NCI-H1105 treated with DMSO at 0.1 percent for 48 hours (cell line): ENCODE results near the gene CCDC186.
"Not testable (repeated sequence)": the region's sequence is repeated elsewhere in the genome, so short reads cannot be mapped to it uniquely, and the experiment has no call there.

Experiments
- DNase-seq: peaks from one replicate; lab custom pipeline; 2025; lab: John Stamatoyannopoulos, UW

Gene CCDC186

GRCh38 chr10:114173603-114173920 lies 441 bp downstream of the CCDC186 start:
- no peak for DNase-seq

- no peak for DNase-seq
Observed at GRCh38 chr10:114172776-114173602, 1.0 kb downstream of the CCDC186 start.

- DNase-seq, result no peak
Observed at GRCh38 chr10:114172216-114172615, 1.8 kb downstream of the CCDC186 start.

GRCh38 chr10:114168450-114169009 lies 5.5 kb downstream of the CCDC186 start:
- DNase-seq, result no peak

- DNase-seq, result no peak
Observed at GRCh38 chr10:114167985-114168384, 6.0 kb downstream of the CCDC186 start.

- no peak for DNase-seq
Observed at GRCh38 chr10:114166494-114166893, 7.5 kb downstream of the CCDC186 start.

- no peak for DNase-seq
Observed at GRCh38 chr10:114166043-114166442, 8.0 kb downstream of the CCDC186 start.

GRCh38 chr10:114163062-114163461 lies 10.9 kb downstream of the CCDC186 start:
- DNase-seq, result no peak

GRCh38 chr10:114157912-114158311 lies 16.1 kb downstream of the CCDC186 start:
- DNase-seq, result no peak

GRCh38 chr10:114151892-114152291 lies 22.1 kb downstream of the CCDC186 start:
- DNase-seq, result no peak

- no peak for DNase-seq
Observed at GRCh38 chr10:114151486-114151885, 22.5 kb downstream of the CCDC186 start.

- DNase-seq, result not testable (repeated sequence)
Observed at GRCh38 chr10:114149476-114149875, 24.5 kb downstream of the CCDC186 start.

- no peak for DNase-seq
Observed at GRCh38 chr10:114143160-114143559, 30.8 kb downstream of the CCDC186 start.

- no peak for DNase-seq
Observed at GRCh38 chr10:114142018-114142417, 32.0 kb downstream of the CCDC186 start.

GRCh38 chr10:114140827-114141226 lies 33.2 kb downstream of the CCDC186 start:
- DNase-seq, result not testable (repeated sequence)

- DNase-seq, result no peak
Observed at GRCh38 chr10:114140036-114140435, 34.0 kb downstream of the CCDC186 start.

- no peak for DNase-seq
Observed at GRCh38 chr10:114138581-114138980, 35.4 kb downstream of the CCDC186 start.

- no peak for DNase-seq
Observed at GRCh38 chr10:114135476-114135875, 38.5 kb downstream of the CCDC186 start.

GRCh38 chr10:114131094-114131493 lies 42.9 kb downstream of the CCDC186 start:
- no peak for DNase-seq

GRCh38 chr10:114121031-114121430 lies 53.0 kb downstream of the CCDC186 start:
- DNase-seq, result no peak

GRCh38 chr10:114118514-114118913 lies 55.5 kb downstream of the CCDC186 start:
- no peak for DNase-seq

GRCh38 chr10:114117728-114118127 lies 56.3 kb downstream of the CCDC186 start:
- no peak for DNase-seq

- peak; percentile 13 for DNase-seq
Observed at GRCh38 chr10:114115661-114116445, 58.1 kb downstream of the CCDC186 start.
